Ovary (tissue), 3 donors: Measurements from ENCODE around the gene LGR4.

Experiments
- EP300 ChIP-seq: sonication (generic); formaldehyde crosslinking; IDR thresholded peaks from one replicate; pipeline ENCODE4 v1.6.1; 2017; ENCODE audit warnings: antibody characterized with exemption
- POLR2A ChIP-seq: fragments of 450-650 bp; IDR thresholded peaks from one replicate; pipeline ENCODE4 v1.6.1; 2017; ENCODE audit warnings: antibody characterized with exemption, mild to moderate bottlenecking, moderate library complexity
- TF ChIP-seq, protein P1 (sequence below), 3 donors: fragments of 450-650 bp in 2 of 3; fragments of 200-600 bp in 1 of 3; IDR thresholded peaks; one replicate each; pipeline versions ENCODE4 v1.5.1 to v1.8.0; 2016 to 2022; ENCODE audit warnings: antibody characterized with exemption in 3 of 3, mild to moderate bottlenecking in 1 of 3
- donor health status: DM: no; HTN: no; CAD: no.

DNA sequence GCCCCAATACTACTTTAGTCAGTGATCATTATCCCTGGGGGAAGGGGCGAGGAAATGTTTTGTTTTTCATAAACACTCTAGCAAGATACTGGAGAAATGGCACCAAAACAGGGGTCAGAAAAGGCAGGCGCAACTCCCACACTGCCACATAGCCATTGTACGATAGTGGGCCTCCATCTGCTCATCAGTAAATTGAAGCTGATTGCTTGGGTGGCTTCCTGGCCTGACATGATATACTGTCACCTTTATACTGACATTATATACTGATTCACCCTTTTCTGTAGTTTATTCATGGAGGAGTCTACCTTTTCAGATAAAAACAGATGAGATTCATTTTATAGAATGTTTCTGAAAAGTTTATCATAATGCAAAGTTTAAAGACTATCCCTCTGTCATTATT lies 57.9 kb downstream of the LGR4 start:
- TF ChIP-seq POLR2A (no peak), EP300 (no peak)
- TF ChIP-seq, protein P1, sequence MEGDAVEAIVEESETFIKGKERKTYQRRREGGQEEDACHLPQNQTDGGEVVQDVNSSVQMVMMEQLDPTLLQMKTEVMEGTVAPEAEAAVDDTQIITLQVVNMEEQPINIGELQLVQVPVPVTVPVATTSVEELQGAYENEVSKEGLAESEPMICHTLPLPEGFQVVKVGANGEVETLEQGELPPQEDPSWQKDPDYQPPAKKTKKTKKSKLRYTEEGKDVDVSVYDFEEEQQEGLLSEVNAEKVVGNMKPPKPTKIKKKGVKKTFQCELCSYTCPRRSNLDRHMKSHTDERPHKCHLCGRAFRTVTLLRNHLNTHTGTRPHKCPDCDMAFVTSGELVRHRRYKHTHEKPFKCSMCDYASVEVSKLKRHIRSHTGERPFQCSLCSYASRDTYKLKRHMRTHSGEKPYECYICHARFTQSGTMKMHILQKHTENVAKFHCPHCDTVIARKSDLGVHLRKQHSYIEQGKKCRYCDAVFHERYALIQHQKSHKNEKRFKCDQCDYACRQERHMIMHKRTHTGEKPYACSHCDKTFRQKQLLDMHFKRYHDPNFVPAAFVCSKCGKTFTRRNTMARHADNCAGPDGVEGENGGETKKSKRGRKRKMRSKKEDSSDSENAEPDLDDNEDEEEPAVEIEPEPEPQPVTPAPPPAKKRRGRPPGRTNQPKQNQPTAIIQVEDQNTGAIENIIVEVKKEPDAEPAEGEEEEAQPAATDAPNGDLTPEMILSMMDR (IDR thresholded peaks at IDR 0.05) = no peak
